ENCODE measurements around the gene HTRA3. TPM values are rescaled to one million over a fixed set of nuclear protein-coding genes. Genes with fewer than 3 reads are reported as not detected.

The HTRA3 gene
- total RNA-seq, 5 donors from 2014 or later (not counting 1 experiment from before 2014, with no cell fraction given) = 0.13 to 0.26 TPM; not detected in 3

DNA sequence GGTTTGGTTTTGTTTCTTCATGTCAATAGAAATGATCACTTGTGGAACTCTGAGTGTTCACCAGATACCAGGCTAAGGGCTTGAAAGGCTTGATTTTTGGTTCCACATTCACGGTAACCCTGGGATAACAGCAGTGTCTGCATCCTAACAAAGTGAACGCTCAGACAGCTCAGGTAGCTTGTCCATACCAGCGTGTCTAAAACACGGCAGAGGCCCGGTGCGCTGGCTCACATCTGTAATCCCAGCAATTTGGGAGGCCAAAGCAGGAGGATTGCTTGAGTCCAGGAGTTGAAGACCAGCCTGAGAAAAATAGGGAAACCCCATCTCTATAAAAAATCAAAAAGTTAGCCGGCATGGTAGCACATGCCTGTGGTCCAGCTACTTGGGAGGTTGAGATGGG is 49.0 kb downstream of the HTRA3 start:
- Mint-ChIP-seq H3K4me1 (no peaks in the 10 kb centered on the region), H3K4me3 (no peak overlapping the region), H3K27ac (no peak overlapping the region), H3K9me3 (peaks cover 0 to 6% (median 3%) of the 10 kb centered on the region in 3 donors), H3K36me3 (no peaks in the 10 kb centered on the region), H3K27me3 (peaks cover 0 to 3% of the 10 kb centered on the region in 2 donors)
- ChIA-PET CTCF (no interaction called here), POLR2A (no interaction called here)
- Histone ChIP-seq H3K9me3 (no peaks in the 10 kb centered on the region), H3K36me3 (ENCODE audit: control insufficient read depth in 2 of 2, extremely low read depth in 1 of 2, insufficient read depth in 1 of 2, low read length in 1 of 2) (no peaks in the 10 kb centered on the region), H3K27me3 (replicated peaks in 1 of 2; ENCODE audit: control insufficient read depth in 2 of 2, extremely low read depth in 1 of 2, insufficient read depth in 2 of 2, low read length in 1 of 2) (peaks cover 0 to 18% of the 10 kb centered on the region in 2 experiments), H3K4me3 (ENCODE audit: control insufficient read depth in 1 of 2, extremely low read depth in 1 of 2, low read length in 1 of 2) (no peak overlapping the region), H3K4me1 (ENCODE audit: control insufficient read depth in 1 of 2, extremely low read depth in 1 of 2, insufficient read depth in 2 of 2, low read length in 2 of 2) (no peaks in the 10 kb centered on the region), H3K27ac (ENCODE audit: low read length) (no peak overlapping the region)
- peak in 1 of 35 experiments; percentile 7 for DNase-seq
- 98% methylated on average over 6 of the region's 7 CpGs for WGBS (ENCODE audit: insufficient coverage)
- ATAC-seq (replicated peaks in 1 of 4) = no peak

GRCh38 chr4:8319061-8319460 is 49.5 kb downstream of the HTRA3 start:
- no peaks in the 10 kb centered on the region for H3K9me3 ChIP-seq
- ChIA-PET CTCF (no interaction called here), POLR2A (no interaction called here)
- no peaks in the 10 kb centered on the region for H3K4me1 ChIP-seq (ENCODE audit: control insufficient read depth in 1 of 2, extremely low read depth in 1 of 2, insufficient read depth in 2 of 2, low read length in 2 of 2)
- H3K27me3 ChIP-seq (replicated peaks in 1 of 2; ENCODE audit: control insufficient read depth in 2 of 2, extremely low read depth in 1 of 2, insufficient read depth in 2 of 2, low read length in 1 of 2) = peaks cover 0 to 18% of the 10 kb centered on the region in 2 experiments
- DNase-seq (peak in 2 of 35 experiments; percentile 2 to 3), ATAC-seq (replicated peaks in 1 of 4) (no peak)
- no peak overlapping the region for H3K4me3 Mint-ChIP-seq
- H3K9me3 Mint-ChIP-seq = peaks cover 0 to 1% (median 0%) of the 10 kb centered on the region in 3 donors
- H3K36me3 ChIP-seq (ENCODE audit: control insufficient read depth in 2 of 2, extremely low read depth in 1 of 2, insufficient read depth in 1 of 2, low read length in 1 of 2) = no peaks in the 10 kb centered on the region
- no peaks in the 10 kb centered on the region for H3K36me3 Mint-ChIP-seq
- H3K4me1 Mint-ChIP-seq = no peaks in the 10 kb centered on the region
- H3K27ac ChIP-seq (ENCODE audit: low read length) = no peak overlapping the region
- no peak overlapping the region for H3K27ac Mint-ChIP-seq
- H3K27me3 Mint-ChIP-seq = peaks cover 0 to 3% of the 10 kb centered on the region in 2 donors
- WGBS (ENCODE audit: insufficient coverage) = 91% methylated on average over 4 of the region's 6 CpGs
- H3K4me3 ChIP-seq (ENCODE audit: control insufficient read depth in 1 of 2, extremely low read depth in 1 of 2, low read length in 1 of 2) = no peak overlapping the region

- no peak overlapping the region for H3K27ac ChIP-seq (ENCODE audit: low read length)
- peak in 1 of 35 experiments; percentile 4 for DNase-seq
- H3K4me3 Mint-ChIP-seq = no peak overlapping the region
Measured at GRCh38 chr4:8319731-8320385, 50.3 kb downstream of the HTRA3 start.

DNA sequence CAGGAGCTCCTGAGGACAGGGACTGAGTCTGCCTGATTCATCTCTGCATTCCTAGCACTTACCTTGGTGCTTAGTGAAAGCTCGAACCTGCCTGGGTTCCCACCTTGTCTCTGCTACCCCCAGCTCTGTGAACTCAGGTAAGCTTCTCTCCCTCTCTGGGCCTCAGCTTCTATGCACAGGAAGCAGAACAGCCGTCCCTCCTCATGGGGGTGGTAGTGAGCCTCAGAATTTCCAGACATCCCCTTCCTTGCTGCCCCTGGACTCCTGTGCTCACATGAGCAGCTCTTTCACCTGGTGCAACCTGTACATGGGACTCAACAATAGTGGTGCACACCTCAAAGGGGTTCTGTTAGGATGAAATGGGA is 50.8 kb downstream of the HTRA3 start:
- peaks cover 0 to 6% of the 10 kb centered on the region in 2 donors for H3K27me3 Mint-ChIP-seq
- H3K4me3 ChIP-seq (ENCODE audit: control insufficient read depth in 1 of 2, extremely low read depth in 1 of 2, low read length in 1 of 2) = no peak overlapping the region
- peaks cover 0 to 22% of the 10 kb centered on the region in 2 experiments for H3K27me3 ChIP-seq (replicated peaks in 1 of 2; ENCODE audit: control insufficient read depth in 2 of 2, extremely low read depth in 1 of 2, insufficient read depth in 2 of 2, low read length in 1 of 2)
- no peak overlapping the region for H3K27ac ChIP-seq (ENCODE audit: low read length)
- DNase-seq (peak in 2 of 35 experiments; percentile 3 to 19), ATAC-seq (replicated peaks in 1 of 4) (no peak)
- no peaks in the 10 kb centered on the region for H3K36me3 ChIP-seq (ENCODE audit: control insufficient read depth in 2 of 2, extremely low read depth in 1 of 2, insufficient read depth in 1 of 2, low read length in 1 of 2)
- POLR2A ChIA-PET = no interaction called here
- no peaks in the 10 kb centered on the region for H3K9me3 Mint-ChIP-seq
- H3K4me1 ChIP-seq (ENCODE audit: control insufficient read depth in 1 of 2, extremely low read depth in 1 of 2, insufficient read depth in 2 of 2, low read length in 2 of 2) = no peaks in the 10 kb centered on the region
- no peaks in the 10 kb centered on the region for H3K9me3 ChIP-seq
- H3K4me1 Mint-ChIP-seq = no peaks in the 10 kb centered on the region
- no peaks in the 10 kb centered on the region for H3K36me3 Mint-ChIP-seq
- no peak overlapping the region for H3K27ac Mint-ChIP-seq
- H3K4me3 Mint-ChIP-seq = no peak overlapping the region
- 57% methylated on average over 1 of the region's 2 CpGs for whole genome bisulfite sequencing (ENCODE audit: insufficient coverage)
- CTCF ChIA-PET = no interaction called here

More at GRCh38 chr4:8319731-8320385, 50.3 kb downstream of the HTRA3 start:
- H3K4me1 ChIP-seq (ENCODE audit: control insufficient read depth in 1 of 2, extremely low read depth in 1 of 2, insufficient read depth in 2 of 2, low read length in 2 of 2) = no peaks in the 10 kb centered on the region
- H3K27me3 ChIP-seq (replicated peaks in 1 of 2; ENCODE audit: control insufficient read depth in 2 of 2, extremely low read depth in 1 of 2, insufficient read depth in 2 of 2, low read length in 1 of 2) = peaks cover 0 to 21% of the 10 kb centered on the region in 2 experiments
- 93% methylated on average over 7 of the region's 13 CpGs for WGBS (ENCODE audit: insufficient coverage)
- no peak overlapping the region for H3K4me3 ChIP-seq (ENCODE audit: control insufficient read depth in 1 of 2, extremely low read depth in 1 of 2, low read length in 1 of 2)
- H3K9me3 ChIP-seq = no peaks in the 10 kb centered on the region
- Mint-ChIP-seq H3K9me3 (no peaks in the 10 kb centered on the region), H3K36me3 (no peaks in the 10 kb centered on the region), H3K27me3 (peaks cover 0 to 6% of the 10 kb centered on the region in 2 donors), H3K27ac (no peak overlapping the region), H3K4me1 (no peaks in the 10 kb centered on the region)
- CTCF ChIA-PET = no interaction called here
- ATAC-seq (replicated peaks in 1 of 4) = no peak
- POLR2A ChIA-PET = no interaction called here
- no peaks in the 10 kb centered on the region for H3K36me3 ChIP-seq (ENCODE audit: control insufficient read depth in 2 of 2, extremely low read depth in 1 of 2, insufficient read depth in 1 of 2, low read length in 1 of 2)

GRCh38 chr4:8321220-8321619 is 51.7 kb downstream of the HTRA3 start:
- no peaks in the 10 kb centered on the region for H3K4me1 Mint-ChIP-seq
- ATAC-seq (replicated peaks in 1 of 4) (peak in 1 of 4 experiments; percentile 12), DNase-seq (no peak)
- H3K4me1 ChIP-seq (ENCODE audit: control insufficient read depth in 1 of 2, extremely low read depth in 1 of 2, insufficient read depth in 2 of 2, low read length in 2 of 2) = no peaks in the 10 kb centered on the region
- H3K4me3 Mint-ChIP-seq = no peak overlapping the region
- H3K27me3 ChIP-seq (replicated peaks in 1 of 2; ENCODE audit: control insufficient read depth in 2 of 2, extremely low read depth in 1 of 2, insufficient read depth in 2 of 2, low read length in 1 of 2) = peaks cover 0 to 15% of the 10 kb centered on the region in 2 experiments
- no peak overlapping the region for H3K4me3 ChIP-seq (ENCODE audit: control insufficient read depth in 1 of 2, extremely low read depth in 1 of 2, low read length in 1 of 2)
- H3K9me3 ChIP-seq = no peaks in the 10 kb centered on the region
- H3K27ac Mint-ChIP-seq = no peak overlapping the region
- H3K36me3 ChIP-seq (ENCODE audit: control insufficient read depth in 2 of 2, extremely low read depth in 1 of 2, insufficient read depth in 1 of 2, low read length in 1 of 2) = no peaks in the 10 kb centered on the region
- ChIA-PET CTCF (no interaction called here), POLR2A (no interaction called here)
- H3K9me3 Mint-ChIP-seq = no peaks in the 10 kb centered on the region
- peaks cover 0 to 6% of the 10 kb centered on the region in 2 donors for H3K27me3 Mint-ChIP-seq
- H3K36me3 Mint-ChIP-seq = no peaks in the 10 kb centered on the region
- H3K27ac ChIP-seq (ENCODE audit: low read length) = no peak overlapping the region
- 63% methylated on average over 2 of the region's 2 CpGs for WGBS (ENCODE audit: insufficient coverage)

- DNase-seq (peak in 1 of 35 experiments; percentile 4), ATAC-seq (replicated peaks in 1 of 4) (no peak)
- no peaks in the 10 kb centered on the region for H3K9me3 ChIP-seq
- Mint-ChIP-seq H3K9me3 (no peaks in the 10 kb centered on the region), H3K27me3 (peaks cover 0 to 5% of the 10 kb centered on the region in 2 donors), H3K4me3 (no peak overlapping the region), H3K27ac (no peak overlapping the region), H3K4me1 (no peaks in the 10 kb centered on the region), H3K36me3 (no peaks in the 10 kb centered on the region)
- H3K4me1 ChIP-seq (ENCODE audit: control insufficient read depth in 1 of 2, extremely low read depth in 1 of 2, insufficient read depth in 2 of 2, low read length in 2 of 2) = no peaks in the 10 kb centered on the region
- no CpG with 5 or more reads among the region's 5 CpGs for WGBS (ENCODE audit: insufficient coverage)
- H3K27ac ChIP-seq (ENCODE audit: low read length) = no peak overlapping the region
- ChIA-PET CTCF (no interaction called here), POLR2A (no interaction called here)
- peaks cover 0 to 12% of the 10 kb centered on the region in 2 experiments for H3K27me3 ChIP-seq (replicated peaks in 1 of 2; ENCODE audit: control insufficient read depth in 2 of 2, extremely low read depth in 1 of 2, insufficient read depth in 2 of 2, low read length in 1 of 2)
- H3K36me3 ChIP-seq (ENCODE audit: control insufficient read depth in 2 of 2, extremely low read depth in 1 of 2, insufficient read depth in 1 of 2, low read length in 1 of 2) = no peaks in the 10 kb centered on the region
- H3K4me3 ChIP-seq (ENCODE audit: control insufficient read depth in 1 of 2, extremely low read depth in 1 of 2, low read length in 1 of 2) = no peak overlapping the region
Measured at GRCh38 chr4:8321771-8322170, 52.2 kb downstream of the HTRA3 start.

Data from T-cell (primary cell).